COLO668 (cell line): ENCODE results near the gene APOA4.
"Not testable (repeated sequence)": the region's sequence is repeated elsewhere in the genome, so short reads cannot be mapped to it uniquely, and the experiment has no call there.

Experiments
- DNase-seq: peaks from one replicate; lab custom pipeline; 2025; ENCODE audit not compliant: unreplicated experiment; lab: John Stamatoyannopoulos, UW

Gene APOA4

GRCh38 chr11:116807601-116808261 lies 15.4 kb downstream of the APOA4 start:
- DNase-seq = no peak

DNA sequence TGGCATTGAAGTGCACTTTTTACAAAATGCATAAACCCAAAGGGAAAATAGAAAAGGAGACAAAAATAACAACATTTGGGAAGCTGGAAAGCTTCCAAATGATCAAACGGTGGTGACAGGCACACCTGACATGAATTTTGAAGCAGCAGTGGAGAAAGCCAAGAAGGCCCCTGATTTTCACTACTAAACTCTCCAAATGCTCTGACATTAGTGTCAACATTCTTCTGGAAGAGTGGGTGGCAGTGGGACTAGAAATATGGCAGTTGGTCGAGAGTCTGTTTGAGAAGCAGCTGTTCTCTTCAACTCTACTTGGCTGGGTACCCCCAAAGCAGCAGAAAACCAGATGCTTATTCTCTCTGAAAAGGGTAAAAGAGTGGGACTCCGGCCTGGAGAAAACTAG lies 19.1 kb downstream of the APOA4 start:
- no peak for DNase-seq

GRCh38 chr11:116801662-116802061 lies 21.4 kb downstream of the APOA4 start:
- not testable (repeated sequence) for DNase-seq

- no peak for DNase-seq
Measured at GRCh38 chr11:116800610-116801009, 22.5 kb downstream of the APOA4 start.

DNA sequence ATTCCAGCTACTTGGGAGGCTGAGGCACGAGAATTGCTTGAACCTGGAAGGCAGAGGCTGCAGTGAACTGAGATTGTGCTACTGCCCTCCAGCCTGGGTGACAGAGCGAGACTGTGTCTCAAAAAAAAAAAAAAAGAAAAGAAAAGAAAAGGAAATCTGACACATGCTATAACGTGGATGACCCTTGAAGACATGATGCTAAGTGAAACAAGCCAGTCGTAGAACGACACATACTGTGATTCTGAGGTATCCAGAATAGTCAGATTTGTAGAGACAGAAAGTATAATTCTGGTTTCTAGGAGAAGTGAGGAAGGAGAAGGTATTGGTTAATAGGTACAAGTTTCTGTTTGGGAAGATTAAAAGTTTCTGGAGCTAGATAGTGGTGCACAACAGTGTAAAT lies 24.7 kb downstream of the APOA4 start:
- DNase-seq = no peak

- DNase-seq = no peak
Measured at GRCh38 chr11:116797816-116798215, 25.3 kb downstream of the APOA4 start.

DNA sequence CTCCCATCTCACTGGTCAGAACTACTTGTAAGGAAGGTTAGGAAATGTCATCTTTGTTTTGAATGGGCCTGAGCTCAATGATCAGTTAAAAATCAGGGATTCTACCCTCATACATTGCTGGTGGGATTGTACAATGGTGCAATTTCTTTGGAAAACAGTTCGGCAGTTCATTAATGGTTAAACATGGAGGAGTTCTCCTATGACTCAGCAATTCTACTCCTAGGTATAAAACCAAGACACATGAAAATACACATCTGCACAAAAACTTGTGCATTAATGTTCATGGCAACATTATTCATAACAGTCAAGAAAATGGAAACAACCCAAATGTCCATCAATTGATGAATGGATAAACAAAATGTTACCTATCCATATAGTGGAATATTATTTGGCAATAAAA lies 26.6 kb downstream of the APOA4 start:
- DNase-seq = no peak

GRCh38 chr11:116794851-116795250 lies 28.3 kb downstream of the APOA4 start:
- no peak for DNase-seq

DNA sequence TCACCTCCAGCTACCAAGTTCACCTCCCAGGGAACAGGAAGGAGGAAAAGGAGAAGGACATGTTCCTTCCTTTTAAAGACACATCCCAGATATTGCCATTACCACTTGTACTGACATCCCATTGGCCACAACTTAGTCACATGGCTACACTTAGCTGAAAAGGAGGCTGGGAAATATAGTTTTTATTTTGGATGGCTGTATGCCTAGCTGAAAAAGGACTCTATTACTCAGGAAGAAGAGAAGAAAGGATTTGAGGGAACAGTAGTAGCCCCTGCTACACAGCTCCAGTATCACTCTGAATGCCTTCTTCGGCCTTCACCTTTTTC lies 29.4 kb downstream of the APOA4 start:
- no peak for DNase-seq

DNA sequence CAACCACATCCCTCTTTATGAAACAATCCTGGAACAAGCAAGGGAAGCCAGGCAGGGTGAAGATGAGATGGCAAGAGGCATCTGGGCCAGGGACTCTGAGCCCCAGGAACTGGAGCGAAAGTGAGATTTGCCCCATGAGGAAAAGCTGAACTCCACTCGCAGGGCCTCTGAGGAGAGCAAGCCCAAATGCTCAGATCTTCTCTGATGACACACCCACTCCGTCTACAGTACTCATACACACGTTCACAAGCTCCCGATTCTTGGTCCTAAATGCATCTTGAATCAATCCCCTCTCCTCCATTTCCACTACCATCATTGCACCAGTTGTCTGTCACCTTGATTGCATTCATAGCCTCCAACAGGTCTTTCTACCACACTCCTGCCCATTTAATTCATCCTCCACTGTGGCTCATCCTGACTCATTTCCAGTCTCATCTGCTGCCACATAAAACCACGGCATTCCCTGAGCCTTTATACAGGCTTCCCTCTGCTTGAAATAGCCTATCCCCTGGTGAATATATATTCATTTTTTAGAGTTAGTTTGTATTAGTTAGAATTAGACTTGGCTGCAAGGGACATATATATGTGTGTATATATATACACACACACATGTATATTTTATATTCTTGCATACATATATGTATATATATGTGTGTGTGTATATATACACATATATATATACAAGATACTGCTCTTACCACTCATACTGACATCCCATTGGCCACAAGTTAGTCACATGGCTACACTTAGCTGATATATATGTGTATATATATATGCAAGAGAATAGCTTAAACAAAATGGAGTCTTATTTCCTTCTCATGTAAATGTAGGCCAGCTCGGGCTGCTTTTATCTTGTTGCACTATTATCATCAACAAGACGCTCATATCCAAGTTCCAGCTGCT lies 30.0 kb downstream of the APOA4 start:
- no peak for DNase-seq

DNA sequence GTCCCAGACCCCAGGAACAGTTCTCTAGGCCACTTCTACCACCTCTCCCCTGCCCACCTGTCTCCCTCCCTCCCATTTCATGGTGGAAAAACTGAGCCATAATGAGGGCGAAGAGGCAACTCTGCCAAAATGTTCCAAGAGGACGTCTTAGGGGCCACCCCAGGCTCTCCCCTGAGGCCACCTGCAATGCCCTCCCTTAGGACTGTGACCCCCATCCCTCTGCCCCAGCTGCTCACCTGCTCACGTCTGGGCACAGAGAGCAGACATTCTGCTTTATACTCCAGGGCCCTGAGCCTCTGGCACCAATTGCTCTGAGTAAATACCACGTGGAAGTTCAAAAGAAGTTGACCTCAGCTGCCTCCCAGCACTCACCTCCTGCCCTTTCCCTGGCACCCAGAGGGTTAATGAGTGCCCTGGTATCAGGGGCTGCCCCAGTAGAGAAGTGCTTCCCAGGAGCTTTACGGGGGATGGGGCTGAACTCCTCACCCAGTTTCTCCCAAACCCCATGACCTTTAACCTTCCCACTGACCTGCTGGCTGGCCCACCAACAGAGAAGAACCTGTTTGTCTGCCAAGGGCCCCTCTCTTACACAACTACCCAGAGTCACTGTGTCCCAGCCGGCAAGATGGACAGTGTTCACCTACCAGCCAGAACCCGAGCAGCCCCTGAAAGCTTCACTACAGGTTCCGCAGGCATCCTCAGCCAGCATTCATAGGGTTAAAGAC lies 30.8 kb downstream of the APOA4 start:
- no peak for DNase-seq

DNA sequence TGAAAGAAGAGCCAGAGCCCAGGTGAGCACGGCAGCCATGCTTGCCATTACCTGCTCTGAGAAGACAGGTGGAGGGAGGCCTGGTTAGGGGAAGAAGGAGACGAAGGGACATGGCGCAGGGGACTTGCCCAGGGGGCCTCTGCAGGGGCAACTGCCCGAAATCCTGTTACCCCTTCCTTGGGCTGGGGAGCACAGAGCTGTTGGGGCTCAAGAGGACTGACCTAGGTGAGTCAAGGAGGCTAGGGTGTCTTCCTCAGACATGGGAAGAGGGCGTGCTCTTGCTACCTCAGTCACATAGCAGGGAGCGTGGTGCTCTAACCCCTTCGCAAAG lies 31.3 kb downstream of the APOA4 start, which contains the start of gene APOA5:
Gene APOA5 (minus strand): TSS at position 67 of the 331 bp plus-strand sequence. CDS start 19 bp downstream, at position 48.
- no peak for DNase-seq

GRCh38 chr11:116791002-116791812 lies 31.9 kb downstream of the APOA4 start:
- peak; percentile 68 for DNase-seq

- DNase-seq = no peak
Measured at GRCh38 chr11:116790167-116791001, 32.7 kb downstream of the APOA4 start.

- DNase-seq = no peak
Measured at GRCh38 chr11:116788975-116789374, 34.1 kb downstream of the APOA4 start.

GRCh38 chr11:116788534-116788933 lies 34.6 kb downstream of the APOA4 start:
- DNase-seq = no peak

- DNase-seq = peak; percentile 75
Measured at GRCh38 chr11:116787786-116788486, 35.2 kb downstream of the APOA4 start, which contains the start of gene ZPR1. Gene ZPR1, minus strand, starts transcription at chr11:116788023. Its CDS starts 33 bp downstream, at chr11:116787990.

GRCh38 chr11:116787436-116787785 lies 35.7 kb downstream of the APOA4 start:
- DNase-seq = no peak

- DNase-seq = no peak
Measured at GRCh38 chr11:116786966-116787365, 36.1 kb downstream of the APOA4 start.
